Smooth muscle cell (in vitro differentiated cells): ENCODE results near the gene INSIG1. TPM values are rescaled to one million over a fixed set of nuclear protein-coding genes. Genes with fewer than 3 reads are reported as not detected.

ENCODE experiments used
- DNase-seq: peaks from one replicate; lab custom pipeline; 2025; ENCODE audit not compliant: unreplicated experiment; lab: John Stamatoyannopoulos, UW
- H2AFZ ChIP-seq: fragments of 200-600 bp; sonication (generic); 2 replicates; pipeline ENCODE4 v1.6.0; 2016; ENCODE audit warnings: antibody characterized with exemption, low read depth, mild to moderate bottlenecking
- H3F3A ChIP-seq: fragments of 200-600 bp; sonication (generic); 2 replicates; pipeline ENCODE4 v1.6.0; 2017; ENCODE audit warnings: antibody characterized with exemption, low read depth
- H3K27ac ChIP-seq: fragments of 200-600 bp; sonication (generic); 2 replicates; pipeline ENCODE4 v1.5.1; 2016; ENCODE audit warnings: low read depth, mild to moderate bottlenecking
- H3K27me3 ChIP-seq: fragments of 200-600 bp; sonication (generic); 2 replicates; pipeline ENCODE4 v1.6.1; 2016; ENCODE audit warnings: low read depth, mild to moderate bottlenecking
- H3K36me3 ChIP-seq: fragments of 200-600 bp; sonication (generic); 2 replicates; pipeline ENCODE4 v1.5.1; 2016; ENCODE audit warnings: low read depth
- H3K4me1 ChIP-seq: fragments of 200-600 bp; sonication (generic); 2 replicates; pipeline ENCODE4 v1.5.1; 2016; ENCODE audit warnings: low read depth
- H3K4me2 ChIP-seq: fragments of 200-600 bp; sonication (generic); 2 replicates; pipeline ENCODE4 v1.6.0; 2016; ENCODE audit warnings: mild to moderate bottlenecking
- H3K4me3 ChIP-seq: fragments of 200-600 bp; sonication (generic); 2 replicates; pipeline ENCODE4 v1.5.1; 2016; ENCODE audit warnings: mild to moderate bottlenecking
- H3K79me2 ChIP-seq: fragments of 200-600 bp; sonication (generic); 2 replicates; pipeline ENCODE4 v1.6.0; 2016; ENCODE audit warnings: low read depth, mild to moderate bottlenecking
- H3K9ac ChIP-seq: fragments of 200-600 bp; sonication (generic); 2 replicates; pipeline ENCODE4 v1.6.0; 2016; ENCODE audit warnings: low read depth
- H3K9me3 ChIP-seq: fragments of 200-600 bp; sonication (generic); replicated peaks from 2 replicates; pipeline ENCODE4 v1.5.1; 2016; ENCODE audit warnings: low read depth
- H4K20me1 ChIP-seq: fragments of 200-600 bp; sonication (generic); 2 replicates; pipeline ENCODE4 v1.6.0; 2016; ENCODE audit warnings: low read depth
- WGBS: methylation state at CpG from one replicate; pipeline ENCODE4 v1.1.7; 2016; ENCODE audit warnings: low lambda C conversion rate; 5-methylcytosine and 5-hydroxymethylcytosine counted together
- polyA plus RNA-seq: library from polyadenylated mRNA; unstranded; fragments of >200 nt; fragmentation: Nextera tagmentation; extraction: Ambion mirVana; gene quantifications from 2 replicates; pipeline ENCODE4 v1.2.1, GENCODE V29; 2016
- total RNA-seq: library from RNA; depleted of rRNA; stranded (reverse); fragments of >200 nt; gene quantifications from 2 replicates; pipeline ENCODE4 v1.2.3, GENCODE V29; 2014
- TF ChIP-seq, protein P1 (sequence below): fragments of 200-600 bp; sonication (generic); IDR thresholded peaks from 2 replicates; pipeline ENCODE4 v1.5.1; 2017; ENCODE audit warnings: borderline replicate concordance, mild to moderate bottlenecking, antibody characterized with exemption; ENCODE audit not compliant: insufficient read depth, poor library complexity, severe bottlenecking

INSIG1 gene
- total and polyA plus RNA-seq, 2 experiments from 2014 or later, result 277 to 302 TPM

- no peak for DNase-seq
- Histone ChIP-seq H4K20me1 (no peaks in the 10 kb centered on the region), H3K79me2 (no peaks in the 10 kb centered on the region), H3K9me3 (no peaks in the 10 kb centered on the region), H2AFZ (no peak overlapping the region), H3K36me3 (no peaks in the 10 kb centered on the region), H3K4me2 (peak overlapping the region; percentile 92), H3F3A (no peaks in the 10 kb centered on the region), H3K4me1 (no peaks in the 10 kb centered on the region), H3K4me3 (peak overlapping the region; percentile 50), H3K27me3 (peaks cover under 1% of the 10 kb centered on the region), H3K9ac (no peak overlapping the region), H3K27ac (no peak overlapping the region)
- TF ChIP-seq, protein P1, sequence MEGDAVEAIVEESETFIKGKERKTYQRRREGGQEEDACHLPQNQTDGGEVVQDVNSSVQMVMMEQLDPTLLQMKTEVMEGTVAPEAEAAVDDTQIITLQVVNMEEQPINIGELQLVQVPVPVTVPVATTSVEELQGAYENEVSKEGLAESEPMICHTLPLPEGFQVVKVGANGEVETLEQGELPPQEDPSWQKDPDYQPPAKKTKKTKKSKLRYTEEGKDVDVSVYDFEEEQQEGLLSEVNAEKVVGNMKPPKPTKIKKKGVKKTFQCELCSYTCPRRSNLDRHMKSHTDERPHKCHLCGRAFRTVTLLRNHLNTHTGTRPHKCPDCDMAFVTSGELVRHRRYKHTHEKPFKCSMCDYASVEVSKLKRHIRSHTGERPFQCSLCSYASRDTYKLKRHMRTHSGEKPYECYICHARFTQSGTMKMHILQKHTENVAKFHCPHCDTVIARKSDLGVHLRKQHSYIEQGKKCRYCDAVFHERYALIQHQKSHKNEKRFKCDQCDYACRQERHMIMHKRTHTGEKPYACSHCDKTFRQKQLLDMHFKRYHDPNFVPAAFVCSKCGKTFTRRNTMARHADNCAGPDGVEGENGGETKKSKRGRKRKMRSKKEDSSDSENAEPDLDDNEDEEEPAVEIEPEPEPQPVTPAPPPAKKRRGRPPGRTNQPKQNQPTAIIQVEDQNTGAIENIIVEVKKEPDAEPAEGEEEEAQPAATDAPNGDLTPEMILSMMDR, result no peak
- WGBS, result 67% methylated on average over 16 of the region's 16 CpGs
These were observed 46.6 kb downstream of the INSIG1 start for GRCh38 chr7:155344270-155344617.

- peak overlapping the region; percentile 92 for H2AFZ ChIP-seq
- H3K4me3 ChIP-seq, result peak overlapping the region; percentile 50
- TF ChIP-seq, protein P1, result peak; percentile 91
- no peaks in the 10 kb centered on the region for H3F3A ChIP-seq
- H3K27ac ChIP-seq, result no peak overlapping the region
- peak; percentile 77 for DNase-seq
- H3K4me2 ChIP-seq, result peak overlapping the region; percentile 92
- no peak overlapping the region for H3K9ac ChIP-seq
- no peaks in the 10 kb centered on the region for H4K20me1 ChIP-seq
- no peaks in the 10 kb centered on the region for H3K79me2 ChIP-seq
- 11% methylated on average over 30 of the region's 62 CpGs for WGBS
- no peaks in the 10 kb centered on the region for H3K4me1 ChIP-seq
- no peaks in the 10 kb centered on the region for H3K9me3 ChIP-seq
- H3K27me3 ChIP-seq, result peaks cover 5% of the 10 kb centered on the region
- H3K36me3 ChIP-seq, result no peaks in the 10 kb centered on the region
These were observed 47.1 kb downstream of the INSIG1 start for GRCh38 chr7:155344618-155345433.

- H4K20me1 ChIP-seq, result no peaks in the 10 kb centered on the region
- H3K27me3 ChIP-seq, result peaks cover 5% of the 10 kb centered on the region
- H3K4me1 ChIP-seq, result no peaks in the 10 kb centered on the region
- WGBS, result 63% methylated on average over 2 of the region's 2 CpGs
- no peak for DNase-seq
- peak overlapping the region; percentile 92 for H3K4me2 ChIP-seq
- TF ChIP-seq, protein P1, result no peak
- H3K4me3 ChIP-seq, result no peak overlapping the region
- H3K9ac ChIP-seq, result no peak overlapping the region
- H3F3A ChIP-seq, result no peaks in the 10 kb centered on the region
- no peaks in the 10 kb centered on the region for H3K79me2 ChIP-seq
- peak overlapping the region; percentile 92 for H2AFZ ChIP-seq
- H3K9me3 ChIP-seq, result no peaks in the 10 kb centered on the region
- H3K27ac ChIP-seq, result no peak overlapping the region
- no peaks in the 10 kb centered on the region for H3K36me3 ChIP-seq
These were observed 47.8 kb downstream of the INSIG1 start for GRCh38 chr7:155345490-155345889.

DNA sequence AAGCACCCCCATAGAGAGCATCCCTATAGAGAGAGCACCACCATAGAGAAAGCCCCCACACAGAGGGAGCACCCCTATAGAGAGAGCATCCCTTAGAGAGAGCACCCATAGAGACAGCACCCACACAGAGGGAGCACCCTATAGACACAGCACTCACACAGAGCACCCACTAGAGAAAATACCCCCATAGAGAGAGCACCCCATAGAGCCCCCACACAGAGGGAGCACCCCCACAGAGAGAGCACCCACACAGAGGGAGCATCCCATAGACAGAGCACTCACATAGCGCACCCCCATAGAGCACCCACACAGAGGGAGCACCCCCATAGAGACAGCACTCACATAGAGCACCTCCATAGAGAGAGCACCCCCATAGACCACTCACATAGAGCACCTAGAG lies 48.6 kb downstream of the INSIG1 start:
- TF ChIP-seq, protein P1, result no peak
- Histone ChIP-seq H3K36me3 (no peaks in the 10 kb centered on the region), H3K27ac (no peak overlapping the region), H3K4me1 (no peaks in the 10 kb centered on the region), H3K4me3 (no peak overlapping the region), H3F3A (no peaks in the 10 kb centered on the region), H2AFZ (no peak overlapping the region), H3K9me3 (no peaks in the 10 kb centered on the region), H3K79me2 (no peaks in the 10 kb centered on the region), H4K20me1 (no peaks in the 10 kb centered on the region), H3K9ac (no peak overlapping the region), H3K27me3 (peaks cover 6% of the 10 kb centered on the region), H3K4me2 (no peak overlapping the region)
- DNase-seq, result no peak
- 88% methylated on average over 1 of the region's 1 CpG for WGBS
